ENCODE measurements around the gene SPR.

GRCh38 chr2:72927619-72928550, 40.7 kb downstream of the SPR start:
- no peak for TF ChIP-seq CTCF (conservative IDR thresholded peaks at IDR 0.05; ENCODE audit: low read depth, low read length)
- no peak for TF ChIP-seq EZH2 (IDR thresholded peaks at IDR 0.05; ENCODE audit: borderline replicate concordance, low read depth, low read length, poor library complexity, severe bottlenecking)

Data from A673 (cell line).